Activated CD8-positive, alpha-beta memory T cell treated with anti-CD3 and anti-CD28 coated beads for 1 hour (primary cell): ENCODE results near the gene AGPAT1.
A peak's percentile ranks its signal among the peaks of the same experiment; 100 is the strongest.
"Not testable (repeated sequence)": the region's sequence is repeated elsewhere in the genome, so short reads cannot be mapped to it uniquely, and the experiment has no call there.

Experiments used
- DNase-seq, 2 donors: peaks; one replicate each; pipeline ENCODE4 v3.0.0-alpha.2; 2020; ENCODE audit warnings: low read depth in 1 of 2; ENCODE audit errors: extremely low read depth in 1 of 2

Gene AGPAT1

GRCh38 chr6:32151181-32151862 lies 24.6 kb downstream of the AGPAT1 start:
- no peak for DNase-seq

GRCh38 chr6:32149932-32150870 lies 25.7 kb downstream of the AGPAT1 start:
- no peak for DNase-seq

- DNase-seq, result no peak
Observed at GRCh38 chr6:32149092-32149755, 26.7 kb downstream of the AGPAT1 start.

GRCh38 chr6:32148289-32149091 lies 27.4 kb downstream of the AGPAT1 start:
- DNase-seq, result peak; percentile 25 to 45

GRCh38 chr6:32147401-32148132 lies 28.3 kb downstream of the AGPAT1 start:
- DNase-seq, result no peak

- DNase-seq, result no peak
Observed at GRCh38 chr6:32146687-32147086, 29.2 kb downstream of the AGPAT1 start.

- DNase-seq, result no peak
Observed at GRCh38 chr6:32146287-32146686, 29.6 kb downstream of the AGPAT1 start.

- DNase-seq, result not testable (repeated sequence)
Observed at GRCh38 chr6:32144238-32144637, 31.6 kb downstream of the AGPAT1 start.

GRCh38 chr6:32140420-32141046 lies 35.4 kb downstream of the AGPAT1 start:
- DNase-seq, result no peak

GRCh38 chr6:32139590-32139989 lies 36.3 kb downstream of the AGPAT1 start:
- DNase-seq, result no peak

- no peak for DNase-seq
Observed at GRCh38 chr6:32137454-32137853, 38.4 kb downstream of the AGPAT1 start.

- no peak for DNase-seq
Observed at GRCh38 chr6:32133786-32134185, 42.1 kb downstream of the AGPAT1 start.

GRCh38 chr6:32132110-32132509 lies 43.8 kb downstream of the AGPAT1 start:
- no peak for DNase-seq

- DNase-seq, result no peak
Observed at GRCh38 chr6:32131439-32131948, 44.4 kb downstream of the AGPAT1 start.

- DNase-seq, result no peak
Observed at GRCh38 chr6:32129297-32130088, 46.4 kb downstream of the AGPAT1 start.

GRCh38 chr6:32128751-32129296 lies 47.1 kb downstream of the AGPAT1 start:
- DNase-seq, result no peak

GRCh38 chr6:32127717-32128592 lies 47.9 kb downstream of the AGPAT1 start, which contains the start of gene ATF6B:
Gene ATF6B (minus strand): TSS chr6:32128246. CDS start chr6:32128207, 39 bp downstream.
- peak; percentile 88 to 94 for DNase-seq
